ENCODE results near the gene TXN. TPM values are rescaled to one million over a fixed set of nuclear protein-coding genes. Genes with fewer than 3 reads are reported as not detected.

TXN gene
- 295 and 297 TPM in 2 replicates for total RNA-seq (2021; fragmentation: NEBNext Ultra II Directional; extraction: Animal tissue kit (Norgen Biotek cat#: 25700))
- polyA plus RNA-seq (2011; rRNA removed): 226 and 419 TPM in 2 replicates
- 341 TPM for polyA plus RNA-seq (2011; cell fraction: cytosol; rRNA removed)
- 70.3 TPM for polyA plus RNA-seq (2011; cell fraction: nucleus; rRNA removed)
- 261 to 393 TPM (median 291 TPM) in 4 replicates for polyA plus RNA-seq (2012, experiment 1 of 2)
- polyA plus RNA-seq (2012, experiment 2 of 2): 311 TPM
- 681 TPM for polyA plus RNA-seq (2013, experiment 1 of 2)
- 699 TPM for polyA plus RNA-seq (2013, experiment 2 of 2)
- polyA minus RNA-seq (2011; rRNA and poly(A)+ RNA removed): 61.3 and 75.1 TPM in 2 replicates
- polyA minus RNA-seq (2011; cell fraction: cytosol; rRNA and poly(A)+ RNA removed): 39.3 TPM
- 49.0 TPM for polyA minus RNA-seq (2011; cell fraction: nucleus; rRNA and poly(A)+ RNA removed)
- long read RNA-seq, experiment 1, transcript TXN-203 (2 exons, 540 nt): minor isoform, 5 of 514 reads
- long read RNA-seq, experiment 1, transcript TXN-202 (5 exons, 869 nt): major isoform, 462 of 514 reads
- long read RNA-seq, experiment 1, partial matches to known transcripts: 21 of 514 reads
- long read RNA-seq, experiment 1, other reads (novel, unspliced or antisense): 25 of 514 reads
- long read RNA-seq, experiment 2, partial matches to known transcripts: 0 of 3 reads
- long read RNA-seq, experiment 2, other reads (novel, unspliced or antisense): 0 of 3 reads

- Histone ChIP-seq H3K4me3 (ENCODE audit: extremely low read depth in 1 of 4, insufficient read depth in 2 of 4, low read depth in 3 of 4, low read length in 4 of 4) (peak within 1 kb of the TSS; percentile 82 to 94 (median 92)), H4K5ac (ENCODE audit: insufficient read length, low read depth, low read length) (peak within 1 kb of the TSS; percentile 38), H2BK15ac (ENCODE audit: low read length) (peak within 1 kb of the TSS; percentile 90; the same call in 1 of the 2 replicates), H3K14ac (ENCODE audit: insufficient read length) (no peak within 1 kb of the TSS), H3K79me2 (ENCODE audit: control insufficient read depth in 1 of 2, insufficient read depth in 2 of 2, low read length in 2 of 2) (peaks cover 29 to 46% of the 10 kb centered on the region in 2 experiments), H3K9me3 (ENCODE audit: insufficient read depth in 2 of 2, low read depth in 1 of 2, low read length in 1 of 2) (no peaks in the 10 kb centered on the region), H3K9ac (replicated peaks in 1 of 4; ENCODE audit: extremely low read depth in 1 of 4, low read depth in 3 of 4, low read length in 3 of 4) (peak within 1 kb of the TSS; percentile 73 to 88 (median 78)), H3K4me2 (ENCODE audit: insufficient read depth in 1 of 2, low read depth in 2 of 2, low read length in 2 of 2) (peak within 1 kb of the TSS; percentile 93 to 96), H2AK5ac (ENCODE audit: low read depth, low read length) (no peak within 1 kb of the TSS), H2AFZ (ENCODE audit: low read length) (peak within 1 kb of the TSS; percentile 66), H3K4ac (replicated peaks; ENCODE audit: insufficient read length, low read depth, low read length) (peak within 1 kb of the TSS; percentile 79), H4K91ac (replicated peaks; ENCODE audit: insufficient read length, low read length) (peak within 1 kb of the TSS; percentile 70), H3K56ac (replicated peaks; ENCODE audit: insufficient read length, low read depth, low read length) (peak within 1 kb of the TSS; percentile 70), H2BK120ac (replicated peaks; ENCODE audit: low read depth, low read length) (peak within 1 kb of the TSS; percentile 29), H3K27me3 (replicated peaks in 1 of 4; ENCODE audit: control insufficient read depth in 3 of 4, extremely low read depth in 1 of 4, insufficient read depth in 3 of 4, low read length in 3 of 4) (no peaks in the 10 kb centered on the region; a peak in 1 of 7 replicates), H3K36me3 (ENCODE audit: control insufficient read depth in 2 of 4, insufficient read depth in 4 of 4, low read length in 3 of 4) (no peaks in the 10 kb centered on the region), H2BK12ac (ENCODE audit: low read depth, low read length) (peak within 1 kb of the TSS; percentile 86), H3K18ac (ENCODE audit: extremely low read depth, low read length) (peak within 1 kb of the TSS; percentile 95), H3K27ac (ENCODE audit: low read depth, low read length) (peak within 1 kb of the TSS; percentile 39), H3K79me1 (ENCODE audit: low read depth, low read length) (peaks cover 5% of the 10 kb centered on the region; the same call in 1 of the 2 replicates), H2BK5ac (ENCODE audit: low read depth, low read length) (peak within 1 kb of the TSS; percentile 91), H2BK20ac (ENCODE audit: low read length) (0 out of 2 replicates have a peak within 1 kb of the TSS, but pooled peaks have one; percentile 86), H4K8ac (ENCODE audit: extremely low read depth, insufficient read depth, low read length) (peak within 1 kb of the TSS; percentile 92), H3K23me2 (ENCODE audit: low read depth, low read length) (peaks cover 11% of the 10 kb centered on the region), H3K23ac (ENCODE audit: insufficient read length) (no peak within 1 kb of the TSS), H4K20me1 (replicated peaks in 1 of 2; ENCODE audit: control insufficient read depth in 1 of 2, insufficient read depth in 2 of 2, low read length in 2 of 2) (peaks cover 7 to 14% of the 10 kb centered on the region in 2 experiments), H3K4me1 (replicated peaks in 1 of 4; ENCODE audit: control insufficient read depth in 3 of 4, insufficient read depth in 4 of 4, low read length in 3 of 4) (peaks cover 8 to 18% (median 10%) of the 10 kb centered on the region in 4 experiments)
- FAIRE-seq (no peak), DNase-seq (ENCODE audit: low read depth in 1 of 2, low spot score in 2 of 2) (peak; percentile 38 to 84)
- CTCF ChIA-PET (ENCODE audit: partially characterized antibody): interaction anchor here (0.6 to 4.1 kb wide), 2 partner anchors 12 to 1687 kb away, joined by 3 to 16 read pairs; no protein-coding TSS in a partner anchor
- POLR2A ChIA-PET (ENCODE audit: partially characterized antibody): interaction anchor here (0.6 to 4.1 kb wide), 29 partner anchors 9 to 1030 kb away, joined by 3 to 44 read pairs (median 4); partner anchors contain the start of gene C9orf152
- WGBS, 2 experiments (ENCODE audit: extremely low coverage in 1 of 2, insufficient coverage in 1 of 2, insufficient read length in 1 of 2, insufficient replicate concordance in 2 of 2, low coverage in 1 of 2, low lambda C conversion rate in 2 of 2, missing lambda C conversion rate in 1 of 2): 2% methylated on average over 64 of the region's 65 CpGs; no CpG with 5 or more reads in 1 of the 2 experiments
- TF ChIP-seq TCF12 (IDR thresholded peaks at IDR 0.05; ENCODE audit: low read depth, low read length) (no peak), SP4 (IDR thresholded peaks at IDR 0.05; ENCODE audit: low read length) (no peak), TBP (IDR thresholded peaks at IDR 0.05; ENCODE audit: low read depth, low read length) (peak; percentile 92), RBBP5 (IDR thresholded peaks at IDR 0.05; ENCODE audit: borderline replicate concordance, low read depth, low read length) (peak; percentile 48; the same call in 1 of the 2 replicates), SIN3A (conservative IDR thresholded peaks at IDR 0.05 in 1 of 2, IDR thresholded peaks at IDR 0.05 in 1 of 2; ENCODE audit: low read depth in 1 of 2, low read length in 2 of 2) (peak in 1 of 2 experiments; percentile 15; a peak in 1 of 4 replicates), CREB1 (IDR thresholded peaks at IDR 0.05) (0 out of 2 replicates have a peak, but pooled peaks have one; percentile 2), TEAD4 (IDR thresholded peaks at IDR 0.05; ENCODE audit: low read depth, low read length) (no peak; the same call in 1 of the 2 replicates), MAX (IDR thresholded peaks at IDR 0.05) (peak; percentile 74)
These were observed at the start of gene TXN for GRCh38 chr9:110256380-110257096. Gene TXN (minus strand): TSS chr9:110256507. CDS start chr9:110256435, 72 bp downstream.

Measured in H1 (cell line).